GM18858 (cell line): Measurements from ENCODE around the gene PALB2.

Experiments used
- ATAC-seq: cut with Tn5 transposase; IDR thresholded peaks from one replicate; pipeline ENCODE4 v1.9.1; 2021; ENCODE audit not compliant: unreplicated experiment

The PALB2 gene

DNA sequence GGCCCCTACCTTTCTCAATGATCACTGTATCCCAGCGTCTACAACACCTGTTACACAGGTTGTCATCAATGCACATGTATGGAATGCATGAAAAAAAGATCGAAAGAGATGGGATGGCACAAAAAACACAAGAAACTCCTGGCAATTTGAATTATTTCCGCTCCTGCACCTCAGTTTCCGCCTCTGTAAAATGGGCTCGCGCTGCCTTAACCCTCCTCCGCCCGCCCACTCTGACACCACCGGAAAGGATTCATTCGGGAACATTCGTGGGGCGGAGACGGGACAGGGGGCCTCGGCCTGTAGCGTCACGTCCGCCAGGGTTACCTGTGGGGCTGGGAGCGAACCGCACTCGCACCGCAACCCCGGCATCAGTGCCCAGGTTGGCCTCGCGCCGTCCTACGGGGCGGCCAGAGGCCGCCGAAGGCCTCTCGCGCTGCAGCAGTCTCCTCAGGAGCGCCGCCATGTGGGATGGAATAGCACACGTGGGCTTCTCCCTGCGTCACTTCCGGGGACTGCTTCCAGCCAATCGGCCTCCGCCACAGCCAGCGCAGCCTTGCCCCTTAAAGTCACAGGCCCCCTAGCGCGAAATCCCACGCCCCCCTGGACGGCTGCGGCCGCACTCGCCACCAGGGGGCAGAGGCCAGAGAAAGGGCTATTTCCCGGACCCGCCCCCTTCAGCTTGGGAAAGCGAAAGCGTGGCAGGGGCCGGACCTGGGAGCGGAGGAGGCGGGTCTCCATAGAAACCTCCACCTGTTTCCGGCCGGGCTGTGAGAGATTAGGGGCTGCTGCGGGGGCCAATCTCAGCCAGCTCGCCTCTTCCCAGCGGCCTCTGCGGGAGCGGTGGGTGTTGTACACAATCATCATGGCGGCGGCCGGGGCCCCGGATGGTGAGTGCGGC lies 84.0 kb downstream of the PALB2 start, which contains the start of the genes EARS2 and UBFD1:
Gene EARS2 (minus strand): TSS at position 470 of the 898 bp plus-strand sequence. CDS start 7 bp downstream, at position 463.
Gene UBFD1 (plus strand): TSS at position 847 of the 898 bp plus-strand sequence. CDS start 16 bp downstream, at position 863.
- peak; percentile 77 for ATAC-seq

DNA sequence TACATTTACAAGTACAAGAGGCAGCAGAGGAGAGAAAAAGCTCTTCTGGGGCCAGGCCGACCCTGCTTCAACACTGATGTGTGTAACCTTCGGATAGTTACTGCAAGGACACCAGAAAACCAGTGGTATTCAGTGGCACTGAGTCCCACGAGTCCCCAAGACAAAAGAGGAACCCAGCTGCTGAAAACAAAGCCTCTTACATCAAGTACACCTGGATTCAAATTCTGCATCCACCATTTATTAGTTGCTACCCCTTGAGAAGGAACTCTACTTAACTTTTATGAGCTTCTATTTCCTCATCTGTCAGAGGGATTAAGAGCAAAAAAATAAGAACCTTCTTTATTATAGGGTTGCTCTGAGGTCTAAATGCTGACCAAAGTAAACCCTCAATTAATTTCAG lies 86.6 kb downstream of the PALB2 start:
- ATAC-seq: no peak
